Neural cell (in vitro differentiated cells): ENCODE measurements around the gene CPT1A.

Source experiments
- EZH2 ChIP-seq: fragments of 200-600, 300-800 bp; shearing (Covaris generic), sonication (generic); IDR thresholded peaks from 2 replicates; pipeline ENCODE4 v1.6.1; 2014; ENCODE audit warnings: antibody characterized with exemption, low read length, borderline replicate concordance, mild to moderate bottlenecking; ENCODE audit not compliant: insufficient read depth, poor library complexity, severe bottlenecking
- MXI1 ChIP-seq: fragments of 450-650 bp; conservative IDR thresholded peaks from 2 replicates; pipeline ENCODE4 v1.6.1; 2014; ENCODE audit warnings: antibody characterized with exemption, mild to moderate bottlenecking; ENCODE audit not compliant: poor library complexity, severe bottlenecking
- POLR2AphosphoS5 ChIP-seq: IDR thresholded peaks from 2 replicates; pipeline ENCODE4 v1.6.1; 2012
- RAD21 ChIP-seq: fragments of 450-650 bp; conservative IDR thresholded peaks from 2 replicates; pipeline ENCODE4 v1.6.1; 2014; ENCODE audit warnings: antibody characterized with exemption, mild to moderate bottlenecking, moderate library complexity
- SMC3 ChIP-seq: fragments of 450-650 bp; conservative IDR thresholded peaks from 2 replicates; pipeline ENCODE4 v1.6.1; 2014; ENCODE audit warnings: antibody characterized with exemption, mild to moderate bottlenecking, moderate library complexity; ENCODE audit not compliant: poor library complexity
- TF ChIP-seq, protein P1 (sequence below): fragments of 450-650 bp; IDR thresholded peaks from 2 replicates; pipeline ENCODE4 v1.5.1; 2014; ENCODE audit warnings: antibody characterized with exemption, mild to moderate bottlenecking, moderate library complexity; ENCODE audit not compliant: poor library complexity, severe bottlenecking

DNA sequence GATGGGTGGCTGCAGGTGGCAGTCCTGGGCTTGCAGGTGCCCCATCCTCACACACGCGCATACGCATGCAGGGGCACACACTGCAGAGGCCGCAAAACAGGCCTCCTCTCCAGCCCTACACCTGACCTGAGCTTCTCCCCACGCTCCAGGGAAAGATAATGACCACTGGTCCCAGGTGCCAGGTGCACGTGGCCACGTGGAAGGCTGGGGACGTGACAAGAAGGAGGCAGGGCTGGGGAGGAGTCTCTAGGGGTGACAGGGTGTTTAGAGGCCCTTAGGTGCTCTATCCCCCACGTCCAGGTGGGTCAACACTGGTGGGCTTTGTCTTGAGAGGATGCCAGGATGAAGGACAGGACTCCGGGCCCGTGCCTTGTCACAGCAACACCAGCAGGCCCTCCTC, 23.5 kb upstream of the CPT1A start:
- TF ChIP-seq, protein P1, sequence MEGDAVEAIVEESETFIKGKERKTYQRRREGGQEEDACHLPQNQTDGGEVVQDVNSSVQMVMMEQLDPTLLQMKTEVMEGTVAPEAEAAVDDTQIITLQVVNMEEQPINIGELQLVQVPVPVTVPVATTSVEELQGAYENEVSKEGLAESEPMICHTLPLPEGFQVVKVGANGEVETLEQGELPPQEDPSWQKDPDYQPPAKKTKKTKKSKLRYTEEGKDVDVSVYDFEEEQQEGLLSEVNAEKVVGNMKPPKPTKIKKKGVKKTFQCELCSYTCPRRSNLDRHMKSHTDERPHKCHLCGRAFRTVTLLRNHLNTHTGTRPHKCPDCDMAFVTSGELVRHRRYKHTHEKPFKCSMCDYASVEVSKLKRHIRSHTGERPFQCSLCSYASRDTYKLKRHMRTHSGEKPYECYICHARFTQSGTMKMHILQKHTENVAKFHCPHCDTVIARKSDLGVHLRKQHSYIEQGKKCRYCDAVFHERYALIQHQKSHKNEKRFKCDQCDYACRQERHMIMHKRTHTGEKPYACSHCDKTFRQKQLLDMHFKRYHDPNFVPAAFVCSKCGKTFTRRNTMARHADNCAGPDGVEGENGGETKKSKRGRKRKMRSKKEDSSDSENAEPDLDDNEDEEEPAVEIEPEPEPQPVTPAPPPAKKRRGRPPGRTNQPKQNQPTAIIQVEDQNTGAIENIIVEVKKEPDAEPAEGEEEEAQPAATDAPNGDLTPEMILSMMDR = no peak
- TF ChIP-seq EZH2 (no peak), RAD21 (no peak), MXI1 (no peak), POLR2AphosphoS5 (no peak), SMC3 (no peak)
